Testis (tissue), 3 donors: ENCODE measurements around the gene TENT4B. TPM values are rescaled to one million over a fixed set of nuclear protein-coding genes. Genes with fewer than 3 reads are reported as not detected.

Source experiments
- DNase-seq: peaks from one replicate; pipeline ENCODE4 v3.0.0-alpha.2; 2019
- H3K27ac ChIP-seq, 2 donors: fragments of 200-600 bp; sonication (generic); one replicate each; pipeline ENCODE4 v1.5.1; 2019
- H3K27me3 ChIP-seq: fragments of 200-600 bp; sonication (generic); one replicate; pipeline ENCODE4 v1.5.1; 2019
- H3K36me3 ChIP-seq: fragments of 200-600 bp; sonication (generic); one replicate; pipeline ENCODE4 v1.5.1; 2017; ENCODE audit warnings: low read depth; ENCODE audit errors: missing control alignments
- H3K4me1 ChIP-seq: fragments of 200-600 bp; sonication (generic); one replicate; pipeline ENCODE4 v1.5.1; 2019
- H3K4me3 ChIP-seq, 2 donors: fragments of 200-600 bp; sonication (generic); one replicate each; pipeline ENCODE4 v1.5.1; 2017 to 2019
- H3K9me3 ChIP-seq: fragments of 200-600 bp; sonication (generic); one replicate; pipeline ENCODE4 v1.5.1; 2017
- CTCF ChIP-seq, 3 experiments: fragments of 450-650 bp in 2 of 3; fragments of 200-600 bp in 1 of 3; sonication (generic) in 1 of 3; IDR thresholded peaks; one replicate each; pipeline ENCODE4 v1.5.1; 2016 to 2019; ENCODE audit warnings: antibody characterized with exemption in 3 of 3, mild to moderate bottlenecking in 2 of 3, moderate library complexity in 1 of 3
- POLR2A ChIP-seq: fragments of 450-650 bp; IDR thresholded peaks from one replicate; pipeline ENCODE4 v1.6.1; 2017; ENCODE audit warnings: antibody characterized with exemption, mild to moderate bottlenecking, moderate library complexity
- WGBS, 2 donors: methylation state at CpG; one replicate each; pipeline ENCODE4 v1.1.5; 2018; 5-methylcytosine and 5-hydroxymethylcytosine counted together
- intact Hi-C: fragments of 100-400 bp; cut with DNase I; formaldehyde crosslinking; loops from one replicate; pipeline ENCODE4 v1.15.1; 2023; ENCODE audit warnings: low total_unique reads
- polyA plus RNA-seq: library from polyadenylated mRNA; stranded (reverse); fragments of 350-450 nt; fragmentation: Illumina TruSeq; extraction: RNeasy Lipid Tissue Mini Kit (QIAGEN cat#74804); gene quantifications from one replicate; pipeline ENCODE4 v1.2.3, GENCODE V29; 2014; ENCODE audit warnings: low read depth, low replicate concordance; ENCODE audit not compliant: insufficient read depth
- total RNA-seq, 2 donors: library from RNA; depleted of rRNA; stranded (reverse); fragments of >200 nt; gene quantifications; one replicate each; pipeline ENCODE4 v1.2.3, GENCODE V29; 2016

Gene TENT4B
- total and polyA plus RNA-seq, 3 donors from 2014 or later = 27.5 to 56.6 (median 37.6) TPM

DNA sequence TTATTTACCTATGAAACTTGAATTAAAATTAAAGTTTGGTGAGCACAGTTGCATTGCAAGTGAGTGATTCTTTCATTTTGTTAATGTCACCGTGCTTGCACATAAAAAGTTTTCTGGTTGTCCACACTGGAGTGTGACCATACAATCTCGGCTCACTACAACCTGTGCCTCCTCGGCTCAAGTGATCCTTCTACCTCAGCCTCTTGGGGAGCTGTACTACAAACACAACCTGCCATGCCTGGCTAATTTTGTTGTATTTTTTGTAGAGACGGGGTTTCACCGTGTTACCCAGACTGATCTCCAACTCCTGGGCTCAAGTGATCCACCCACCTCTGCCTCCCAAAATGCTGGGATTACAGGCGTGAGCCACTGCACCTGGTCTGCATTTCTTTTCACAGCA lies 63.1 kb downstream of the TENT4B start:
- no peak for DNase-seq
- Histone ChIP-seq H3K4me1 (no peaks in the 10 kb centered on the region), H3K27ac (no peak overlapping the region), H3K27me3 (no peaks in the 10 kb centered on the region), H3K9me3 (no peaks in the 10 kb centered on the region), H3K36me3 (no peaks in the 10 kb centered on the region), H3K4me3 (no peak overlapping the region)
- WGBS, 2 donors = 85 to 90% methylated on average over 6 of the region's 6 CpGs
- intact Hi-C loops = loop anchor here (10.0 kb wide), 2 partner anchors 139 to 191 kb away; partner anchors contain the start of gene CNEP1R1
- TF ChIP-seq CTCF (IDR thresholded peaks at IDR 0.05) = no peak
- no peak for TF ChIP-seq POLR2A

DNA sequence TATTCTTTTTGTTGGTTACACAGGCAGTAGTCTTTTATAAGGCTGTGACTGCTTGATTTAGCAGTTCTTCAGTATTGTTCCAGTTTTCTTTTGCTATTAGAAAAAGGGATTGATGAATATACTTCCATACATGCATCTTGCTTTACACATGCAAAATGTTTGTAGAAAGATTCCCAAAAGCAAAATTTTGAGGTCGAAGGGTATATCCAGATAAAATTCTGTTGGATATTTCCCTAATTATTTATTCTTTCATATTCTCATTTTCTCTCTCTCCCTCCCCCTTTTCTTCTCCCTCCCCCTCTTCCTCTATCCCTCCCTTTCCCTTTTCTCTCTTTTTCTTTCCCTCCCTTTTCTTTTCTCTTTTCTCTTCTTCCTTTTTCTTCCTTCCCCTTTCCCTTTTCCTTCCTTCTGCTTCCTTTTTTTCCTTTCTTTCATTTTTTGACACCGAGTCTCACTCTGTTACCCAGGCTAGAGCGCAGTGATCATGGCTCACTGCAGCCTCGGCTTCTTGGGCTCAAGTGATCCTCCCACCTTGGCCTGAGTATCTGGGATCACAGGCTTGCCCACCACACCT lies 66.4 kb downstream of the TENT4B start:
- Histone ChIP-seq H3K27me3 (no peaks in the 10 kb centered on the region), H3K4me1 (no peaks in the 10 kb centered on the region), H3K4me3 (no peak overlapping the region), H3K27ac (no peak overlapping the region), H3K36me3 (no peaks in the 10 kb centered on the region), H3K9me3 (no peaks in the 10 kb centered on the region)
- 96 to 98% methylated on average over 4 of the region's 4 CpGs for WGBS, 2 donors
- intact Hi-C loops = loop anchor here (10.0 kb wide), 2 partner anchors 135 to 195 kb away; partner anchors contain the start of gene CNEP1R1
- no peak for TF ChIP-seq CTCF (IDR thresholded peaks at IDR 0.05)
- no peak for TF ChIP-seq POLR2A
- DNase-seq = no peak

GRCh38 chr16:50224286-50224685 lies 71.2 kb downstream of the TENT4B start:
- Histone ChIP-seq H3K4me1 (no peaks in the 10 kb centered on the region), H3K36me3 (no peaks in the 10 kb centered on the region), H3K27me3 (no peaks in the 10 kb centered on the region), H3K4me3 (no peak overlapping the region), H3K27ac (no peak overlapping the region), H3K9me3 (no peaks in the 10 kb centered on the region)
- WGBS, 2 donors = 96% methylated on average over 3 of the region's 3 CpGs
- TF ChIP-seq CTCF (IDR thresholded peaks at IDR 0.05) = no peak
- no peak for TF ChIP-seq POLR2A
- no peak for DNase-seq
- intact Hi-C loops = no loop called here

GRCh38 chr16:50227120-50227519 lies 74.0 kb downstream of the TENT4B start:
- TF ChIP-seq CTCF (IDR thresholded peaks at IDR 0.05) = no peak
- TF ChIP-seq POLR2A = no peak
- Histone ChIP-seq H3K4me3 (no peak overlapping the region), H3K27ac (no peak overlapping the region), H3K9me3 (no peaks in the 10 kb centered on the region), H3K4me1 (no peaks in the 10 kb centered on the region), H3K36me3 (no peaks in the 10 kb centered on the region), H3K27me3 (no peaks in the 10 kb centered on the region)
- DNase-seq = no peak
- 68 to 69% methylated on average over 3 of the region's 3 CpGs for WGBS, 2 donors
- intact Hi-C loops = no loop called here

DNA sequence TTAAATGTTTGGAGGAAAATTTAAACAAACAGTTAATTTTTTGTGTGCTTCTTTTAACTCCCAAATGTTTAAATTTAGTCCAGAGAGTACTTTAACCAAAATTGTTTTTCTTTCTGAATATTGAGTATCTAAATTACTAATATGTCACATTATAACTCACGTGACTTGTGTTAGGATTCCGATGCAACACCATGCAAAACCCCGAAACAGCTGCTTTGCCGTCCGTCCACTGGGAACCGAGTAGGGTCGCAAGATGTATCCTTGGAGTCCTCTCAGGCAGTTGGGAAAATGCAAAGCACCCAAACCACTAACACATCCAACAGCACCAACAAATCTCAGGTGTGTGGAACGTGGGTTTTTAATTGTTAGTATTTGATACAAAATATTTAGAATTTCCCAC lies 74.6 kb downstream of the TENT4B start:
- no peak overlapping the region for H3K4me3 ChIP-seq
- TF ChIP-seq CTCF (IDR thresholded peaks at IDR 0.05) (no peak), POLR2A (no peak)
- WGBS, 2 donors = 77 to 80% methylated on average over 8 of the region's 8 CpGs
- H3K36me3 ChIP-seq = no peaks in the 10 kb centered on the region
- no peaks in the 10 kb centered on the region for H3K27me3 ChIP-seq
- no peaks in the 10 kb centered on the region for H3K9me3 ChIP-seq
- no peak for DNase-seq
- intact Hi-C loops = no loop called here
- no peaks in the 10 kb centered on the region for H3K4me1 ChIP-seq
- H3K27ac ChIP-seq = no peak overlapping the region
